IPS-15b (cell line): Measurements from ENCODE around the gene TLNRD1.

Experiments
- H3K27me3 ChIP-seq: one replicate; pipeline ENCODE4 v1.6.1; 2013; ENCODE audit warnings: low read length; ENCODE audit not compliant: control insufficient read depth, insufficient read depth
- H3K36me3 ChIP-seq: one replicate; pipeline ENCODE4 v1.6.1; 2013; ENCODE audit warnings: low read length; ENCODE audit not compliant: control insufficient read depth, insufficient read depth
- H3K4me1 ChIP-seq: one replicate; pipeline ENCODE4 v1.6.1; 2013; ENCODE audit warnings: mild to moderate bottlenecking, low read length; ENCODE audit not compliant: control insufficient read depth, insufficient read depth
- H3K4me3 ChIP-seq: one replicate; pipeline ENCODE4 v1.5.1; 2013; ENCODE audit warnings: low read depth, low read length
- H3K9ac ChIP-seq: one replicate; pipeline ENCODE4 v1.6.1; 2013; ENCODE audit warnings: low read depth, mild to moderate bottlenecking, low read length
- H3K9me3 ChIP-seq: one replicate; pipeline ENCODE4 v1.6.1; 2013; ENCODE audit warnings: mild to moderate bottlenecking, low read length; ENCODE audit not compliant: control insufficient read depth, insufficient read depth

Gene TLNRD1

GRCh38 chr15:80982205-80982604 lies 18.5 kb upstream of the TLNRD1 start:
- H3K9me3 ChIP-seq, result no peaks in the 10 kb centered on the region
- H3K4me1 ChIP-seq, result peaks cover 23% of the 10 kb centered on the region
- no peaks in the 10 kb centered on the region for H3K27me3 ChIP-seq
- H3K4me3 ChIP-seq, result no peak overlapping the region
- peaks cover 14% of the 10 kb centered on the region for H3K36me3 ChIP-seq
- no peak overlapping the region for H3K9ac ChIP-seq

DNA sequence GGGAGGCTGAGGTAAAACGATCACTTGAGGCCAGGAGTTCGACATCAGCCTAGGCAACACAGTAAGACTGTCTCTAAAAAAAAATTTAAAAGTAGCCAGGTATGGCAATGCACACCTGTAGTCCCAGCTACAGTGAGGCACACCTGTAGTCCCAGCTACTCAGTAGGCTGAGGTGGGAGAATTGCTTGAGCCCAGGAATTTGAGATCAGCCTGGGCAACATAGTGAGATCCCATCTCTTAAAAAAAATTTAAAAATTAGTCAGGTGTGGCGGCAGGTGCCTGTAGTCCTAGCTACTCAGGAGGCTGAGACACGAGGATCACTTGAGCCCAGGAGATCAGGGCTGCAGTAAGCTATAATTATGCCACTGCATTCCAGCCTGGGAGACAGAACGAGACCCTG lies 17.9 kb upstream of the TLNRD1 start:
- no peaks in the 10 kb centered on the region for H3K27me3 ChIP-seq
- H3K9me3 ChIP-seq, result no peaks in the 10 kb centered on the region
- peaks cover 19% of the 10 kb centered on the region for H3K4me1 ChIP-seq
- no peak overlapping the region for H3K4me3 ChIP-seq
- H3K36me3 ChIP-seq, result peaks cover 14% of the 10 kb centered on the region
- no peak overlapping the region for H3K9ac ChIP-seq

DNA sequence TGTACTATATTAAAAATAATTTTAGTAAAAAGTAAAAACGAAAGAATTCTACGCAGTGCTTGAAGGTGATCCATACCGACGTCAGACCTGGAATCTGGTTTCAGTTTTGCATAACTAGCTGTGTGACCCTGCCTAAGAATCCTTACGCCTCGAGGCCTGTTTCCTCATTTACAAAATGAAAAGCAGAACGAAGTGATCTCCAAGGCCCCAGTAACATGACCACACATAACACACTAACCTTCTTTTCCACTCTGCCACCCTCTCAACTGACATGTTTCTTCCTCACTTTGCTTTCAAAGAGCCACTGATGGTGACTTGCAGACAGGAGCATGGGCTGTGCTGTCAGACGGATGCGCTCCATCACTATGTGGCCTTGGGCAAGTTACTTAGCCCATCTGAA lies 15.9 kb upstream of the TLNRD1 start:
- peaks cover 11% of the 10 kb centered on the region for H3K36me3 ChIP-seq
- H3K9me3 ChIP-seq, result no peaks in the 10 kb centered on the region
- H3K27me3 ChIP-seq, result no peaks in the 10 kb centered on the region
- peaks cover 16% of the 10 kb centered on the region for H3K4me1 ChIP-seq
- no peak overlapping the region for H3K9ac ChIP-seq
- no peak overlapping the region for H3K4me3 ChIP-seq

GRCh38 chr15:80985981-80986380 lies 14.7 kb upstream of the TLNRD1 start:
- H3K36me3 ChIP-seq, result peaks cover 4% of the 10 kb centered on the region
- H3K27me3 ChIP-seq, result no peaks in the 10 kb centered on the region
- no peak overlapping the region for H3K4me3 ChIP-seq
- peaks cover 16% of the 10 kb centered on the region for H3K4me1 ChIP-seq
- H3K9ac ChIP-seq, result no peak overlapping the region
- H3K9me3 ChIP-seq, result no peaks in the 10 kb centered on the region

DNA sequence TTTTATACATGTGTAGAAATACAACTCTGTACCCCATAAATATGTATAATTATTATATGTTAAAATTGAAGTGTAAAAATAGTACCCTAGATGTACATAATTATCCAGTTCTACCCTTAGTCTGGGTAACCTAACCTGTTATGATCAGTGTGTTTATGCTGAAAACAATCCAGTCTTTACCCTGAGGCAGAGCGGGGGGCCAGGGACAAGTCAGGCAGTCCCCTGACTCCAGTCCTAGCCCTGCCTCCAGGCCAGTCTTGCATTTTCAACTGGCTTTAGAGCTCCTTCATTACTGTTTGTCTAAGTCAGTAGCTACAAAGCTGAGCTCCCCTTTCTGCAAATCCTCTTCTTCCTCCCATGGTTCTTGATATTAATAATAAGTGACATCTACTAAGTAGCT lies 14.2 kb upstream of the TLNRD1 start:
- no peaks in the 10 kb centered on the region for H3K9me3 ChIP-seq
- H3K4me1 ChIP-seq, result peaks cover 17% of the 10 kb centered on the region

DNA sequence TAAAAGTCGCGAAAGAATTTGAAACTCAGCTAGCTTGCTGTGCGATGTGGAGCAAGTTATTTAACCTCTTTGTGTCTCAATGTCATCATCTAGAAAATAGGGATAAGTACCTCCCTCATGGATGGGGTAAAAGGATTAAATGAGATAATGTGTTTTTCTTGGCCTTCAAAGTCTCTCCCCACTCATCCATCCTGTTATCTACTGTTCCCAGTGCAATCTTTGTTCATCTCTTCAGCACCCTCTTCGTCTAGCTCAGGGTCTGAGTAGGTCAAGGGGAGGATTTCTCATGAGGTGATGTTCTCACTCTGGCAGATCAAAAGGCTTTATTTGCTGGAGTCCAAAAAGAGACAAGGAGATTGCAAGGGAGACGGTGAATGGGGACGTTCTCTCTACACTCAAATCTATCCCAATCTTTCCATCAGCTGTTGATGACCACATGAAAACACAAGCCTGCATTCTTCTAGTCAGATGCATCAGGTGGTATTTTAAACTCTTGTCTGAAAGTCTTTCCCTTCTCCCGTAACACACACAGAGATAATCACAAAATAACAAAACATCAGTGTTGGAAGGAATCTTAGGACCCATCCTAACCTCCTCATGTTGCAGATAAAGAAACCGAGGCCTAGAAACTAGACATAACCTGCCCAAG lies 12.5 kb upstream of the TLNRD1 start:
- Histone ChIP-seq H3K9me3 (no peaks in the 10 kb centered on the region), H3K4me1 (peaks cover 18% of the 10 kb centered on the region), H3K9ac (peak overlapping the region; percentile 98), H3K27me3 (no peaks in the 10 kb centered on the region), H3K36me3 (no peaks in the 10 kb centered on the region), H3K4me3 (peak overlapping the region; percentile 99)

More for the DNA sequence above, 14.2 kb upstream of the TLNRD1 start:
- H3K9ac ChIP-seq, result no peak overlapping the region
- H3K36me3 ChIP-seq, result peaks cover 4% of the 10 kb centered on the region
- H3K27me3 ChIP-seq, result no peaks in the 10 kb centered on the region
- no peak overlapping the region for H3K4me3 ChIP-seq

DNA sequence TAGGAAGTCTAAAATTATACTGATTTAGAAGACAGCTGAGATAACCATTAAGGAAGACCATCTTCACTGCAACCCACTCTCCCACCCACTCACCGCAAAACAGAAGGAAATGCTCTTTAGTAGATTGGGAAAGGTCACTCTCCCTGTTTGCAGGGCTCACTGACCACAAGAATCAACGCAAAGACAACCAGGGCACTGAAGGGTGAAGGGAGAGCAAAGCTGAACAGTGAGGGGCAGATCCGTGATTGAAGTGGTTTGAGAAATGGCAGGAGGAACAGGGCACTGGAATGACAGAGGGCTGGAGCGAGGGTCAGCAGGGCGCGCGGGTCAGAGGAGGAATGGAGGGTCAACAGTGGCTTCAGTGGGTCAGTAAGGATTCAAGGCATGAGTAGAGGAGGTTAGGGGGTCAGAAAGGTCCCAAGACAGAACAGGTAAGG lies 11.6 kb upstream of the TLNRD1 start:
- no peaks in the 10 kb centered on the region for H3K9me3 ChIP-seq
- peak overlapping the region; percentile 98 for H3K9ac ChIP-seq
- H3K27me3 ChIP-seq, result no peaks in the 10 kb centered on the region
- peaks cover 18% of the 10 kb centered on the region for H3K4me1 ChIP-seq
- H3K36me3 ChIP-seq, result no peaks in the 10 kb centered on the region
- H3K4me3 ChIP-seq, result peak overlapping the region; percentile 99

- H3K36me3 ChIP-seq, result no peaks in the 10 kb centered on the region
- H3K4me1 ChIP-seq, result peaks cover 18% of the 10 kb centered on the region
- H3K9ac ChIP-seq, result peak within 1 kb of the TSS; percentile 98
- H3K4me3 ChIP-seq, result peak within 1 kb of the TSS; percentile 99
- H3K9me3 ChIP-seq, result no peaks in the 10 kb centered on the region
- H3K27me3 ChIP-seq, result no peaks in the 10 kb centered on the region
Measured at GRCh38 chr15:80989518-80990478, 10.9 kb upstream of the TLNRD1 start, which contains the start of gene MESD. TSS of gene MESD (minus strand) at chr15:80989819. CDS start at chr15:80989791, 28 bp downstream.

- H3K9ac ChIP-seq, result no peak overlapping the region
- H3K27me3 ChIP-seq, result no peaks in the 10 kb centered on the region
- H3K4me3 ChIP-seq, result no peak overlapping the region
- no peaks in the 10 kb centered on the region for H3K36me3 ChIP-seq
- no peaks in the 10 kb centered on the region for H3K9me3 ChIP-seq
- peaks cover 12% of the 10 kb centered on the region for H3K4me1 ChIP-seq
Measured at GRCh38 chr15:80990955-80991354, 9.8 kb upstream of the TLNRD1 start.

GRCh38 chr15:80991421-80991820 lies 9.3 kb upstream of the TLNRD1 start:
- H3K4me3 ChIP-seq, result no peak overlapping the region
- peaks cover 10% of the 10 kb centered on the region for H3K4me1 ChIP-seq
- no peak overlapping the region for H3K9ac ChIP-seq
- H3K36me3 ChIP-seq, result no peaks in the 10 kb centered on the region
- H3K9me3 ChIP-seq, result no peaks in the 10 kb centered on the region
- no peaks in the 10 kb centered on the region for H3K27me3 ChIP-seq

GRCh38 chr15:80992006-80992405 lies 8.7 kb upstream of the TLNRD1 start:
- peaks cover 10% of the 10 kb centered on the region for H3K4me1 ChIP-seq
- no peaks in the 10 kb centered on the region for H3K36me3 ChIP-seq
- no peaks in the 10 kb centered on the region for H3K27me3 ChIP-seq

GRCh38 chr15:80992441-80992840 lies 8.3 kb upstream of the TLNRD1 start:
- Histone ChIP-seq H3K36me3 (no peaks in the 10 kb centered on the region), H3K4me3 (no peak overlapping the region), H3K4me1 (peaks cover 8% of the 10 kb centered on the region), H3K27me3 (no peaks in the 10 kb centered on the region), H3K9ac (no peak overlapping the region), H3K9me3 (no peaks in the 10 kb centered on the region)

More at GRCh38 chr15:80992006-80992405, 8.7 kb upstream of the TLNRD1 start:
- H3K9ac ChIP-seq, result no peak overlapping the region
- H3K9me3 ChIP-seq, result no peaks in the 10 kb centered on the region
- H3K4me3 ChIP-seq, result no peak overlapping the region
